PC-9 (cell line): ENCODE measurements around the gene MSH5.

Source experiments
- EZH2 ChIP-seq: fragments of 200-600 bp; sonication (generic); IDR thresholded peaks from 2 replicates; pipeline ENCODE4 v1.8.0; 2017; ENCODE audit warnings: antibody characterized with exemption, low read depth
- TF ChIP-seq, protein P1 (sequence below): fragments of 200-600 bp; sonication (generic); conservative IDR thresholded peaks from 2 replicates; pipeline ENCODE4 v1.6.1; 2017; ENCODE audit warnings: mixed run types, antibody characterized with exemption, mild to moderate bottlenecking, moderate library complexity

GRCh38 chr6:31707701-31708100 is 32.1 kb upstream of the MSH5 start:
- no peak for TF ChIP-seq EZH2
- TF ChIP-seq, protein P1, sequence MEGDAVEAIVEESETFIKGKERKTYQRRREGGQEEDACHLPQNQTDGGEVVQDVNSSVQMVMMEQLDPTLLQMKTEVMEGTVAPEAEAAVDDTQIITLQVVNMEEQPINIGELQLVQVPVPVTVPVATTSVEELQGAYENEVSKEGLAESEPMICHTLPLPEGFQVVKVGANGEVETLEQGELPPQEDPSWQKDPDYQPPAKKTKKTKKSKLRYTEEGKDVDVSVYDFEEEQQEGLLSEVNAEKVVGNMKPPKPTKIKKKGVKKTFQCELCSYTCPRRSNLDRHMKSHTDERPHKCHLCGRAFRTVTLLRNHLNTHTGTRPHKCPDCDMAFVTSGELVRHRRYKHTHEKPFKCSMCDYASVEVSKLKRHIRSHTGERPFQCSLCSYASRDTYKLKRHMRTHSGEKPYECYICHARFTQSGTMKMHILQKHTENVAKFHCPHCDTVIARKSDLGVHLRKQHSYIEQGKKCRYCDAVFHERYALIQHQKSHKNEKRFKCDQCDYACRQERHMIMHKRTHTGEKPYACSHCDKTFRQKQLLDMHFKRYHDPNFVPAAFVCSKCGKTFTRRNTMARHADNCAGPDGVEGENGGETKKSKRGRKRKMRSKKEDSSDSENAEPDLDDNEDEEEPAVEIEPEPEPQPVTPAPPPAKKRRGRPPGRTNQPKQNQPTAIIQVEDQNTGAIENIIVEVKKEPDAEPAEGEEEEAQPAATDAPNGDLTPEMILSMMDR: no peak
